22Rv1 (cell line): Measurements from ENCODE around the gene GNA15.
A peak's percentile ranks its signal among the peaks of the same experiment; 100 is the strongest.

Source experiments
- H3K27ac ChIP-seq: fragments of 450-650 bp; 2 replicates; pipeline ENCODE4 v1.5.1; 2017
- CTCF ChIP-seq: fragments of 450-650 bp; IDR thresholded peaks from 2 replicates; pipeline ENCODE4 v1.5.1; 2017; ENCODE audit warnings: mild to moderate bottlenecking
- ZFX ChIP-seq: fragments of 450-650 bp; IDR thresholded peaks from 2 replicates; pipeline ENCODE4 v1.6.1; 2017; ENCODE audit warnings: antibody characterized with exemption, borderline replicate concordance

Gene GNA15

GRCh38 chr19:3124630-3125029 is 11.2 kb upstream of the GNA15 start:
- H3K27ac ChIP-seq: no peak overlapping the region
- TF ChIP-seq ZFX: no peak
- no peak for TF ChIP-seq CTCF

GRCh38 chr19:3125900-3126524 is 9.8 kb upstream of the GNA15 start:
- TF ChIP-seq ZFX: no peak
- TF ChIP-seq CTCF: peak; percentile 93
- no peak overlapping the region for H3K27ac ChIP-seq

GRCh38 chr19:3129112-3129511 is 6.7 kb upstream of the GNA15 start:
- TF ChIP-seq ZFX (no peak), CTCF (peak; percentile 76)
- H3K27ac ChIP-seq: no peak overlapping the region

- TF ChIP-seq CTCF: no peak
- TF ChIP-seq ZFX: no peak
- no peak overlapping the region for H3K27ac ChIP-seq
Observed at GRCh38 chr19:3131168-3131567, 4.7 kb upstream of the GNA15 start.

GRCh38 chr19:3132971-3133792 is 2.7 kb upstream of the GNA15 start:
- no peak overlapping the region for H3K27ac ChIP-seq
- TF ChIP-seq CTCF (no peak), ZFX (no peak)

GRCh38 chr19:3133793-3134116 is 2.1 kb upstream of the GNA15 start:
- H3K27ac ChIP-seq: no peak overlapping the region
- TF ChIP-seq ZFX: no peak
- no peak for TF ChIP-seq CTCF

- H3K27ac ChIP-seq: no peak overlapping the region
- TF ChIP-seq CTCF: no peak
- no peak for TF ChIP-seq ZFX
Observed at GRCh38 chr19:3136684-3137055, 837 bp downstream of the GNA15 start.
